Nephron progenitor cell (in vitro differentiated cells): Measurements from ENCODE around the gene CDC25A.

Experiments used
- DNase-seq: peaks from one replicate; pipeline ENCODE4 v3.0.0; 2021
- H3K27ac Mint-ChIP-seq: 2 replicates; pipeline ENCODE4 v1.8.0; 2021; ENCODE audit warnings: mild to moderate bottlenecking, moderate library complexity, mixed read lengths
- H3K27me3 Mint-ChIP-seq: 2 replicates; pipeline ENCODE4 v1.8.0; 2021; ENCODE audit warnings: mild to moderate bottlenecking, low read depth, mixed read lengths; ENCODE audit not compliant: poor library complexity
- H3K36me3 Mint-ChIP-seq: 2 replicates; pipeline ENCODE4 v1.8.0; 2021; ENCODE audit warnings: low read depth, mixed read lengths
- H3K4me1 Mint-ChIP-seq: 2 replicates; pipeline ENCODE4 v1.8.0; 2021; ENCODE audit warnings: mixed read lengths
- H3K4me3 Mint-ChIP-seq: 2 replicates; pipeline ENCODE4 v1.8.0; 2021; ENCODE audit warnings: mild to moderate bottlenecking, moderate library complexity, mixed read lengths
- H3K9me3 Mint-ChIP-seq: 2 replicates; pipeline ENCODE4 v1.8.0; 2021; ENCODE audit warnings: mild to moderate bottlenecking, moderate library complexity, mixed read lengths
- CTCF ChIP-seq: fragments of 200-600 bp; sonication (generic); IDR thresholded peaks from 2 replicates; pipeline ENCODE4 v1.5.0; 2021; ENCODE audit warnings: antibody characterized with exemption

Gene CDC25A

GRCh38 chr3:48188266-48189201 is at the start of gene CDC25A:
TSS of gene CDC25A (minus strand) at chr3:48188417. CDS start at chr3:48187947, 470 bp downstream.
- peak within 1 kb of the TSS; percentile 97 for H3K27ac Mint-ChIP-seq
- TF ChIP-seq CTCF = no peak
- peaks cover 8% of the 10 kb centered on the region for H3K27me3 Mint-ChIP-seq

GRCh38 chr3:48236531-48236930 is 48.3 kb upstream of the CDC25A start:
- Mint-ChIP-seq H3K27ac (no peak overlapping the region), H3K4me3 (no peak overlapping the region), H3K9me3 (peaks cover 21% of the 10 kb centered on the region), H3K4me1 (peaks cover 43% of the 10 kb centered on the region), H3K36me3 (peaks cover 8% of the 10 kb centered on the region), H3K27me3 (peaks cover 3% of the 10 kb centered on the region)
- no peak for TF ChIP-seq CTCF
- no peak for DNase-seq

More at GRCh38 chr3:48188266-48189201, at the start of gene CDC25A:
- Mint-ChIP-seq H3K4me3 (peak within 1 kb of the TSS; percentile 95), H3K4me1 (peaks cover 30% of the 10 kb centered on the region), H3K9me3 (no peaks in the 10 kb centered on the region), H3K36me3 (peaks cover 24% of the 10 kb centered on the region)
- peak; percentile 94 for DNase-seq

GRCh38 chr3:48233542-48233941 is 45.3 kb upstream of the CDC25A start:
- peaks cover 25% of the 10 kb centered on the region for H3K4me1 Mint-ChIP-seq
- H3K36me3 Mint-ChIP-seq = peaks cover 8% of the 10 kb centered on the region
- H3K27ac Mint-ChIP-seq = no peak overlapping the region
- peaks cover 21% of the 10 kb centered on the region for H3K9me3 Mint-ChIP-seq
- no peak for DNase-seq
- no peak overlapping the region for H3K4me3 Mint-ChIP-seq
- TF ChIP-seq CTCF = no peak
- H3K27me3 Mint-ChIP-seq = peaks cover 8% of the 10 kb centered on the region

GRCh38 chr3:48232734-48233133 is 44.5 kb upstream of the CDC25A start:
- Mint-ChIP-seq H3K36me3 (peaks cover 8% of the 10 kb centered on the region), H3K4me1 (peaks cover 25% of the 10 kb centered on the region), H3K4me3 (no peak overlapping the region), H3K27me3 (peaks cover 10% of the 10 kb centered on the region), H3K27ac (peak overlapping the region; percentile 39), H3K9me3 (peaks cover 21% of the 10 kb centered on the region)
- peak; percentile 38 for TF ChIP-seq CTCF
- peak; percentile 60 for DNase-seq

- H3K36me3 Mint-ChIP-seq = peaks cover 8% of the 10 kb centered on the region
- peaks cover 10% of the 10 kb centered on the region for H3K27me3 Mint-ChIP-seq
- H3K9me3 Mint-ChIP-seq = peaks cover 21% of the 10 kb centered on the region
- no peak overlapping the region for H3K4me3 Mint-ChIP-seq
- H3K27ac Mint-ChIP-seq = no peak overlapping the region
- DNase-seq = no peak
- no peak for TF ChIP-seq CTCF
- H3K4me1 Mint-ChIP-seq = peaks cover 23% of the 10 kb centered on the region
Observed at GRCh38 chr3:48232232-48232631, 44.0 kb upstream of the CDC25A start.
